Astrocyte of the cerebellum (primary cell): Measurements from ENCODE around the gene FAM120A.

Experiments used
- DNase-seq: peaks from one replicate; pipeline ENCODE4 v3.0.0-alpha.2; 2011; ENCODE audit warnings: low read depth
- H3K4me3 ChIP-seq: 2 replicates; pipeline ENCODE4 v1.5.1; 2011; ENCODE audit warnings: mild to moderate bottlenecking, low read depth, low read length, moderate library complexity
- CTCF ChIP-seq: IDR thresholded peaks from 2 replicates; pipeline ENCODE4 v1.5.1; 2012; ENCODE audit warnings: low read length, low read depth, moderate library complexity, mild to moderate bottlenecking; ENCODE audit errors: missing control alignments
- in situ Hi-C: cut with HindIII; loops from 2 replicates; pipeline ENCODE4 v1.10.0; 2017; ENCODE audit warnings: low sequenced_read_pairs

Gene FAM120A

GRCh38 chr9:93450945-93451815 lies at the start of gene FAM120A:
Gene FAM120A, plus strand, starts transcription at chr9:93451685. Its CDS starts 231 bp downstream, at chr9:93451916.
- DNase-seq = no peak
- in situ Hi-C loops = no loop called here
- TF ChIP-seq CTCF = no peak
- peak within 1 kb of the TSS; percentile 81 for H3K4me3 ChIP-seq

- in situ Hi-C loops = no loop called here
- H3K4me3 ChIP-seq = no peak overlapping the region
- no peak for TF ChIP-seq CTCF
- no peak for DNase-seq
These were observed 45.1 kb upstream of the FAM120A start for GRCh38 chr9:93406371-93406770.

- H3K4me3 ChIP-seq = no peak overlapping the region
- DNase-seq = no peak
- no peak for TF ChIP-seq CTCF
- in situ Hi-C loops = no loop called here
These were observed 38.0 kb upstream of the FAM120A start for GRCh38 chr9:93413530-93413929.

- DNase-seq = no peak
- no peak for TF ChIP-seq CTCF
- in situ Hi-C loops = no loop called here
- no peak overlapping the region for H3K4me3 ChIP-seq
These were observed 36.3 kb upstream of the FAM120A start for GRCh38 chr9:93415176-93415690.

DNA sequence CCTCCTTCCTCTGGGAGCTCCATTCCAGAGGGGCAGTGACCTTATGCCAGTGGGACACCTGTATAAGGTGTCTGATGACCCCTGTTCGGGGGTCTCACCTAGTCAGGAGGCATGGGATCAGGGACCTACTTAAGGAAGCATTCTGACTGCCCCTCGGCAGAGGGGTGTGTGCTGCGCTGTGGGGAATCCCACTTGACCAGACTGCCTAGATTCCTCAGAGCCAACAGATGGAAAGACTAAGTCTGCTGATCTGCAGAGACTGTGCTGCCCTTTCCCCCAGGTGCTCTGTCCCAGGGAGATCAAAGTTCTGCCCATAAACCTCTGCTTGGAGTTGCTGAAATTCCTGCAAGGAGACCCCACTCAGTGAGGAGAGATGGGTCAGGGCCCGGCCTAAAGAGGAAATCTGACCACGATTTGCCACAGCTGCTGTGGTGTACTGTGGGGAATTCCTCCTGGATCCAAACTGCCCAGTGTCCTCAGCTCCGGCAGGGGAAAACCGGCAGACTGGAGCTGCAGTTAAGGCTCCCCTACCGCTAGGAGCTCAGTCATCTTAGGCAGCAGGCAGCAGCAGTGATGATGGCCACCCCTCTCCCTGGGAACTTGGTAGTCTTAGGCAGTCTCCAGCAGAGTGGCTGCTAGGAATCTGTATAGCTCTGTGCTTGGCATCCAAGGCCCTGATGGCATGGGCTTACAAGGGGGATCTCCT lies 34.8 kb upstream of the FAM120A start:
- in situ Hi-C loops = no loop called here
- no peak overlapping the region for H3K4me3 ChIP-seq
- DNase-seq = no peak
- TF ChIP-seq CTCF = no peak

GRCh38 chr9:93417538-93417937 lies 33.9 kb upstream of the FAM120A start:
- DNase-seq = no peak
- no peak overlapping the region for H3K4me3 ChIP-seq
- TF ChIP-seq CTCF = no peak
- in situ Hi-C loops = no loop called here
